GM12873 (cell line): Measurements from ENCODE around the gene ZNF366.

Experiments used
- CTCF ChIP-seq: IDR thresholded peaks from 2 replicates; pipeline ENCODE4 v1.5.1; 2012; ENCODE audit warnings: low read depth, mild to moderate bottlenecking, moderate library complexity, low read length, control low read depth; ENCODE audit not compliant: insufficient read depth; ENCODE audit errors: missing control alignments

The ZNF366 gene

GRCh38 chr5:72531496-72532190 lies 24.4 kb upstream of the ZNF366 start:
- TF ChIP-seq CTCF: no peak

- TF ChIP-seq CTCF: no peak
Observed at GRCh38 chr5:72530196-72530595, 23.0 kb upstream of the ZNF366 start.

GRCh38 chr5:72529383-72529782 lies 22.2 kb upstream of the ZNF366 start:
- peak; percentile 9 for TF ChIP-seq CTCF

GRCh38 chr5:72525816-72526215 lies 18.6 kb upstream of the ZNF366 start:
- TF ChIP-seq CTCF: no peak

GRCh38 chr5:72523960-72524582 lies 16.9 kb upstream of the ZNF366 start:
- TF ChIP-seq CTCF: peak; percentile 62

GRCh38 chr5:72522607-72523006 lies 15.4 kb upstream of the ZNF366 start:
- TF ChIP-seq CTCF: no peak

- no peak for TF ChIP-seq CTCF
Observed at GRCh38 chr5:72519111-72519510, 11.9 kb upstream of the ZNF366 start.
